Stomach (tissue), 9 donors: ENCODE results near the gene ATG13. TPM values are rescaled to one million over a fixed set of nuclear protein-coding genes. Genes with fewer than 3 reads are reported as not detected.

Experiments
- DNase-seq, 2 donors: peaks; one replicate each; pipeline versions ENCODE4 v3.0.0 to v3.0.0-alpha.2; 2013 to 2019
- H3K27ac ChIP-seq, 5 donors: fragments of 200-600 bp in 4 of 5; sonication (generic) in 4 of 5; one replicate each; pipeline ENCODE4 v1.5.1; 2013 to 2019; ENCODE audit warnings: mild to moderate bottlenecking in 1 of 5, moderate library complexity in 1 of 5
- H3K27me3 ChIP-seq, 3 donors: fragments of 200-600 bp; sonication (generic); one replicate each; pipeline ENCODE4 v1.5.1; 2017 to 2019; ENCODE audit warnings: mixed run types in 1 of 3
- H3K36me3 ChIP-seq, 4 donors: fragments of 200-600 bp; sonication (generic); 1 replicate in 3 of 4; 2 replicates in 1 of 4; pipeline ENCODE4 v1.5.1; 2016 to 2019
- H3K4me1 ChIP-seq, 4 donors: fragments of 200-600 bp; sonication (generic); one replicate each; pipeline ENCODE4 v1.5.1; 2016 to 2019
- H3K4me3 ChIP-seq, 4 donors: fragments of 200-600 bp; sonication (generic) in 3 of 4; one replicate each; pipeline ENCODE4 v1.5.1; 2016 to 2019; ENCODE audit warnings: mild to moderate bottlenecking in 1 of 4
- H3K9me3 ChIP-seq, 4 donors: fragments of 200-600 bp; sonication (generic); one replicate each; pipeline ENCODE4 v1.5.1; 2016 to 2019
- CTCF ChIP-seq, 7 experiments: fragments of 450-650 bp in 4 of 7; fragments of 200-600 bp in 3 of 7; sonication (generic) in 3 of 7; IDR thresholded peaks; one replicate each; pipeline ENCODE4 v1.5.1; 2016 to 2019; ENCODE audit warnings: antibody characterized with exemption in 7 of 7, control low read depth in 2 of 7, mild to moderate bottlenecking in 1 of 7
- EP300 ChIP-seq: sonication (generic); formaldehyde crosslinking; IDR thresholded peaks from one replicate; pipeline ENCODE4 v1.6.1; 2017; ENCODE audit warnings: antibody characterized with exemption
- POLR2A ChIP-seq, 4 donors: fragments of 450-650 bp; IDR thresholded peaks; one replicate each; pipeline ENCODE4 v1.6.1; 2016; ENCODE audit warnings: antibody characterized with exemption in 4 of 4, control low read depth in 2 of 4, mild to moderate bottlenecking in 1 of 4, moderate library complexity in 1 of 4
- POLR2AphosphoS5 ChIP-seq, 3 donors: sonication (generic); formaldehyde crosslinking; IDR thresholded peaks; one replicate each; pipeline ENCODE4 v1.6.1; 2016; ENCODE audit warnings: antibody characterized with exemption in 3 of 3
- WGBS, 5 donors: extraction: QIAGEN DNeasy Blood & Tissue Kit in 3 of 5; methylation state at CpG; one replicate each; pipeline versions ENCODE4 v1.1.5 to v1.1.7; 2013 to 2018; 5-methylcytosine and 5-hydroxymethylcytosine counted together
- intact Hi-C: fragments of 100-400 bp; cut with DNase I; formaldehyde crosslinking; loops from one replicate; pipeline ENCODE4 v1.15.1; 2023; ENCODE audit warnings: low total_unique reads
- polyA plus RNA-seq, 3 donors: library from polyadenylated mRNA; stranded (reverse); fragments of 200-250 nt; gene quantifications; one replicate each; pipeline ENCODE4 v1.2.3, GENCODE V29; 2013
- total RNA-seq, 5 donors: library from RNA; depleted of rRNA; stranded (reverse); fragments of >200 nt; gene quantifications; one replicate each; pipeline versions ENCODE4 v1.1.0 to v1.2.3, GENCODE V29; 2014 to 2016
- donor health status: healthy with polysubstance abuse.
- donor health status: Bipolar disorder and iron deficiency.
- donor health status: healthy.

The ATG13 gene
- total and polyA plus RNA-seq, 8 donors: 17.3 to 286 (median 104) TPM

GRCh38 chr11:46611526-46612304, 5.6 kb upstream of the ATG13 start:
- no peak for TF ChIP-seq EP300
- TF ChIP-seq POLR2AphosphoS5 (IDR thresholded peaks at IDR 0.05): peak in 1 of 3 donors; percentile 78

GRCh38 chr11:46612326-46612725, 5.0 kb upstream of the ATG13 start:
- H3K4me3 ChIP-seq: no peak overlapping the region
- intact Hi-C loops: no loop called here
- WGBS, 5 donors: 59 to 83% (median 78%) methylated on average over 2 of the region's 2 CpGs
- no peaks in the 10 kb centered on the region for H3K27me3 ChIP-seq
- no peaks in the 10 kb centered on the region for H3K9me3 ChIP-seq
- DNase-seq: no peak
- no peaks in the 10 kb centered on the region for H3K36me3 ChIP-seq
- no peak for TF ChIP-seq CTCF (IDR thresholded peaks at IDR 0.05)
- peak overlapping the region; percentile 36 to 69 (median 49) for H3K27ac ChIP-seq
- peaks cover 5 to 55% (median 40%) of the 10 kb centered on the region in 4 donors for H3K4me1 ChIP-seq

More at GRCh38 chr11:46611526-46612304, 5.6 kb upstream of the ATG13 start:
- intact Hi-C loops: no loop called here
- Histone ChIP-seq H3K27ac (peak overlapping the region; percentile 36 to 73 (median 49)), H3K9me3 (no peaks in the 10 kb centered on the region), H3K4me3 (no peak overlapping the region), H3K36me3 (no peaks in the 10 kb centered on the region), H3K4me1 (peaks cover 5 to 55% (median 40%) of the 10 kb centered on the region in 4 donors), H3K27me3 (no peaks in the 10 kb centered on the region)
- peak; percentile 35 to 53 for DNase-seq
- 37 to 72% (median 60%) methylated on average over 5 of the region's 5 CpGs for WGBS, 5 donors

- WGBS, 5 donors: 91 to 98% (median 96%) methylated on average over 7 of the region's 7 CpGs
- peaks cover 0 to 11% (median 6%) of the 10 kb centered on the region in 4 donors for H3K36me3 ChIP-seq
- H3K9me3 ChIP-seq: no peaks in the 10 kb centered on the region
- H3K27ac ChIP-seq: peak overlapping the region in 2 of 5 donors; percentile 99
- DNase-seq: no peak
- H3K27me3 ChIP-seq: no peaks in the 10 kb centered on the region
- TF ChIP-seq POLR2A (IDR thresholded peaks at IDR 0.05) (no peak), CTCF (IDR thresholded peaks at IDR 0.05) (no peak), EP300 (no peak), POLR2AphosphoS5 (IDR thresholded peaks at IDR 0.05) (no peak)
- peaks cover 16 to 85% (median 68%) of the 10 kb centered on the region in 4 donors for H3K4me1 ChIP-seq
- H3K4me3 ChIP-seq: no peak overlapping the region
- intact Hi-C loops: no loop called here
Measured at GRCh38 chr11:46615756-46616155, 1.6 kb upstream of the ATG13 start.

GRCh38 chr11:46616551-46617133, 711 bp upstream of the ATG13 start:
- no peaks in the 10 kb centered on the region for H3K9me3 ChIP-seq
- 1 to 2% (median 2%) methylated on average over 15 of the region's 15 CpGs for WGBS, 5 donors
- peak in 1 of 2 donors; percentile 80 for DNase-seq
- peaks cover 12 to 86% (median 71%) of the 10 kb centered on the region in 4 donors for H3K4me1 ChIP-seq
- peaks cover 0 to 20% (median 15%) of the 10 kb centered on the region in 4 donors for H3K36me3 ChIP-seq
- peak overlapping the region; percentile 85 to 99 (median 97) for H3K27ac ChIP-seq
- H3K27me3 ChIP-seq: no peaks in the 10 kb centered on the region
- intact Hi-C loops: no loop called here
- TF ChIP-seq POLR2A (IDR thresholded peaks at IDR 0.05): peak in 1 of 4 donors; percentile 38
- no peak for TF ChIP-seq POLR2AphosphoS5 (IDR thresholded peaks at IDR 0.05)
- no peak for TF ChIP-seq CTCF (IDR thresholded peaks at IDR 0.05)
- TF ChIP-seq EP300: no peak
- H3K4me3 ChIP-seq: peak overlapping the region; percentile 66 to 100 (median 92)
